Measurements from ENCODE around the gene AP1AR. TPM values are rescaled to one million over a fixed set of nuclear protein-coding genes. Genes with fewer than 3 reads are reported as not detected.

AP1AR gene
- total RNA-seq (1 to 10 TPM; 3.7 to 4.8 TPM), total RNA-seq (10.1 to 65.1 (median 39.4) reads per million in 172 experiments)
- 21.7 TPM for polyA plus RNA-seq (2013, experiment 1 of 2)
- 20.0 TPM for polyA plus RNA-seq (2013, experiment 2 of 2)

- DNase-seq (peak; percentile 53 to 90 (median 69)), ATAC-seq (ENCODE audit: poor library complexity) (peak; percentile 50)
- CTCF ChIA-PET = interaction anchor here (1.2 to 5.6 kb wide), 3 partner anchors 18 to 132 kb away, joined by 3 to 22 read pairs (median 3); no protein-coding TSS in a partner anchor
- H3K9me3 Mint-ChIP-seq = no peaks in the 10 kb centered on the region
- TF ChIP-seq CTCF (IDR thresholded peaks at IDR 0.05) = no peak
- intact Hi-C loops (cut with DNase I, micrococcal nuclease) = loop anchor here (1.0 to 5.0 kb wide), 6 partner anchors 53 to 405 kb away; partner anchors contain the start of genes FAM241A (in 1 of the 2), LARP7 (in 1 of the 2) and TIFA (in 1 of the 2)
- H3K9me3 ChIP-seq (ENCODE audit: control insufficient read depth in 1 of 2, insufficient read depth in 1 of 2, low read length in 2 of 2) = no peaks in the 10 kb centered on the region
- peak within 1 kb of the TSS; percentile 93 for H3K4me3 ChIP-seq (ENCODE audit: low read length)
- peak within 1 kb of the TSS; percentile 98 for H3K27ac Mint-ChIP-seq
- peak within 1 kb of the TSS; percentile 99 for H3K4me3 Mint-ChIP-seq
- H3K4me1 Mint-ChIP-seq (ENCODE audit: low read depth) = peaks cover 55% of the 10 kb centered on the region
- H3K27me3 ChIP-seq (ENCODE audit: control insufficient read depth in 1 of 2, insufficient read depth in 2 of 2, low read length in 2 of 2) = no peaks in the 10 kb centered on the region
- H3K27me3 Mint-ChIP-seq = no peaks in the 10 kb centered on the region
- H3K36me3 ChIP-seq (ENCODE audit: insufficient read depth, low read length) = no peaks in the 10 kb centered on the region
- POLR2A ChIA-PET = interaction anchor here (0.6 to 2.3 kb wide), 12 partner anchors 9 to 291 kb away, joined by 3 to 22 read pairs (median 4); partner anchors contain the start of genes FAM241A and TIFA
- peaks cover 13% of the 10 kb centered on the region for H3K4me1 ChIP-seq (ENCODE audit: insufficient read depth, low read length)
- peak within 1 kb of the TSS; percentile 93 to 96 for H3K27ac ChIP-seq (ENCODE audit: low read depth in 1 of 2, low read length in 2 of 2)
- H3K36me3 Mint-ChIP-seq (ENCODE audit: low read depth) = peaks cover 10% of the 10 kb centered on the region
Measured at GRCh38 chr4:112231779-112232713, at the start of gene AP1AR. Gene AP1AR, plus strand, starts transcription at chr4:112231787. Its CDS starts 305 bp downstream, at chr4:112232092.

- no peak overlapping the region for H3K27ac ChIP-seq (ENCODE audit: low read depth in 1 of 2, low read length in 2 of 2)
- CTCF ChIA-PET = interaction anchor here (1.3 kb wide), 1 partner anchor 15 kb away, joined by 6 read pairs; no protein-coding TSS in a partner anchor
- Mint-ChIP-seq H3K36me3 (ENCODE audit: low read depth) (peaks cover 8% of the 10 kb centered on the region), H3K9me3 (peaks cover 2% of the 10 kb centered on the region), H3K4me1 (ENCODE audit: low read depth) (peaks cover 56% of the 10 kb centered on the region), H3K27me3 (no peaks in the 10 kb centered on the region), H3K4me3 (peak overlapping the region; percentile 21), H3K27ac (peak overlapping the region; percentile 80)
- POLR2A ChIA-PET = no interaction called here
- intact Hi-C loops (cut with DNase I, micrococcal nuclease) = loop anchor here in 1 of 2 experiments (2.0 kb wide), 1 partner anchor 36 kb away; no protein-coding TSS in a partner anchor
- H3K4me1 ChIP-seq (ENCODE audit: insufficient read depth, low read length) = no peaks in the 10 kb centered on the region
- TF ChIP-seq CTCF (IDR thresholded peaks at IDR 0.05) = no peak
- H3K36me3 ChIP-seq (ENCODE audit: insufficient read depth, low read length) = no peaks in the 10 kb centered on the region
- no peaks in the 10 kb centered on the region for H3K9me3 ChIP-seq (ENCODE audit: control insufficient read depth in 1 of 2, insufficient read depth in 1 of 2, low read length in 2 of 2)
- no peaks in the 10 kb centered on the region for H3K27me3 ChIP-seq (ENCODE audit: control insufficient read depth in 1 of 2, insufficient read depth in 2 of 2, low read length in 2 of 2)
- no peak overlapping the region for H3K4me3 ChIP-seq (ENCODE audit: low read length)
- DNase-seq (no peak), ATAC-seq (ENCODE audit: poor library complexity) (no peak)
Measured at GRCh38 chr4:112182604-112183003, 49.0 kb upstream of the AP1AR start.

- intact Hi-C loops (cut with DNase I, micrococcal nuclease) = loop anchor here in 1 of 2 experiments (2.0 kb wide), 1 partner anchor 36 kb away; no protein-coding TSS in a partner anchor
- no peak overlapping the region for H3K4me3 ChIP-seq (ENCODE audit: low read length)
- peaks cover 52% of the 10 kb centered on the region for H3K4me1 Mint-ChIP-seq (ENCODE audit: low read depth)
- H3K9me3 Mint-ChIP-seq = peaks cover 2% of the 10 kb centered on the region
- H3K36me3 Mint-ChIP-seq (ENCODE audit: low read depth) = peaks cover 8% of the 10 kb centered on the region
- H3K27me3 Mint-ChIP-seq = no peaks in the 10 kb centered on the region
- H3K27me3 ChIP-seq (ENCODE audit: control insufficient read depth in 1 of 2, insufficient read depth in 2 of 2, low read length in 2 of 2) = no peaks in the 10 kb centered on the region
- POLR2A ChIA-PET = interaction anchor here (0.6 to 1.4 kb wide), 2 partner anchors 37 to 1483 kb away, joined by 3 read pairs; no protein-coding TSS in a partner anchor
- no peaks in the 10 kb centered on the region for H3K36me3 ChIP-seq (ENCODE audit: insufficient read depth, low read length)
- peak; percentile 85 for ATAC-seq (ENCODE audit: poor library complexity)
- peak overlapping the region; percentile 57 for H3K4me3 Mint-ChIP-seq
- H3K27ac Mint-ChIP-seq = peak overlapping the region; percentile 80
- H3K9me3 ChIP-seq (ENCODE audit: control insufficient read depth in 1 of 2, insufficient read depth in 1 of 2, low read length in 2 of 2) = no peaks in the 10 kb centered on the region
- H3K27ac ChIP-seq (ENCODE audit: low read depth in 1 of 2, low read length in 2 of 2) = peak overlapping the region in 1 of 2 donors; percentile 39
- no peak for TF ChIP-seq CTCF (IDR thresholded peaks at IDR 0.05)
- CTCF ChIA-PET = interaction anchor here (1.3 kb wide), 1 partner anchor 15 kb away, joined by 6 read pairs; no protein-coding TSS in a partner anchor
- H3K4me1 ChIP-seq (ENCODE audit: insufficient read depth, low read length) = no peaks in the 10 kb centered on the region
- DNase-seq = peak in 3 of 14 experiments; percentile 38 to 44 (median 39)
Measured at GRCh38 chr4:112183252-112183651, 48.3 kb upstream of the AP1AR start.

All from CD4-positive, alpha-beta T cell (primary cell).